Chondrocyte (in vitro differentiated cells): ENCODE data around the gene SLC33A1. TPM values are rescaled to one million over a fixed set of nuclear protein-coding genes. Genes with fewer than 3 reads are reported as not detected.
A peak's percentile ranks its signal among the peaks of the same experiment; 100 is the strongest.
"Not testable (repeated sequence)": the region's sequence is repeated elsewhere in the genome, so short reads cannot be mapped to it uniquely, and the experiment has no call there.

Experiments
- DNase-seq: peaks from one replicate; pipeline ENCODE4 v3.0.0; 2021; ENCODE audit warnings: mixed read lengths, low spot score
- H3K27ac Mint-ChIP-seq: one replicate; pipeline ENCODE4 v1.8.0; 2021; ENCODE audit warnings: mild to moderate bottlenecking, moderate library complexity, mixed read lengths; ENCODE audit not compliant: unreplicated experiment
- H3K27me3 Mint-ChIP-seq: 2 replicates; pipeline ENCODE4 v1.8.0; 2021; ENCODE audit warnings: low read depth, mixed read lengths
- H3K36me3 Mint-ChIP-seq: 2 replicates; pipeline ENCODE4 v1.8.0; 2021; ENCODE audit warnings: low read depth, mixed read lengths
- H3K4me1 Mint-ChIP-seq: 2 replicates; pipeline ENCODE4 v1.8.0; 2021; ENCODE audit warnings: low read depth, mild to moderate bottlenecking, mixed read lengths
- H3K4me3 Mint-ChIP-seq: one replicate; pipeline ENCODE4 v1.8.0; 2021; ENCODE audit warnings: mild to moderate bottlenecking, moderate library complexity, mixed read lengths; ENCODE audit not compliant: unreplicated experiment
- H3K9me3 Mint-ChIP-seq: 2 replicates; pipeline ENCODE4 v1.8.0; 2021; ENCODE audit warnings: low read depth, mixed read lengths
- total RNA-seq: library from RNA; stranded (reverse); gene quantifications from 3 replicates; pipeline ENCODE4 v1.2.1, GENCODE V29; 2021
- TF ChIP-seq, protein P1 (sequence below): fragments of 200-600 bp; sonication (generic); IDR thresholded peaks from 2 replicates; pipeline ENCODE4 v1.5.0; 2021; ENCODE audit warnings: antibody characterized with exemption, mild to moderate bottlenecking, moderate library complexity

SLC33A1 gene
- total RNA-seq, 1 donor from 2014 or later: 30.0 TPM

- H3K4me3 Mint-ChIP-seq: no peak overlapping the region
- no peak for DNase-seq
- H3K27ac Mint-ChIP-seq: peak overlapping the region; percentile 27
- TF ChIP-seq, protein P1, sequence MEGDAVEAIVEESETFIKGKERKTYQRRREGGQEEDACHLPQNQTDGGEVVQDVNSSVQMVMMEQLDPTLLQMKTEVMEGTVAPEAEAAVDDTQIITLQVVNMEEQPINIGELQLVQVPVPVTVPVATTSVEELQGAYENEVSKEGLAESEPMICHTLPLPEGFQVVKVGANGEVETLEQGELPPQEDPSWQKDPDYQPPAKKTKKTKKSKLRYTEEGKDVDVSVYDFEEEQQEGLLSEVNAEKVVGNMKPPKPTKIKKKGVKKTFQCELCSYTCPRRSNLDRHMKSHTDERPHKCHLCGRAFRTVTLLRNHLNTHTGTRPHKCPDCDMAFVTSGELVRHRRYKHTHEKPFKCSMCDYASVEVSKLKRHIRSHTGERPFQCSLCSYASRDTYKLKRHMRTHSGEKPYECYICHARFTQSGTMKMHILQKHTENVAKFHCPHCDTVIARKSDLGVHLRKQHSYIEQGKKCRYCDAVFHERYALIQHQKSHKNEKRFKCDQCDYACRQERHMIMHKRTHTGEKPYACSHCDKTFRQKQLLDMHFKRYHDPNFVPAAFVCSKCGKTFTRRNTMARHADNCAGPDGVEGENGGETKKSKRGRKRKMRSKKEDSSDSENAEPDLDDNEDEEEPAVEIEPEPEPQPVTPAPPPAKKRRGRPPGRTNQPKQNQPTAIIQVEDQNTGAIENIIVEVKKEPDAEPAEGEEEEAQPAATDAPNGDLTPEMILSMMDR: no peak
- H3K9me3 Mint-ChIP-seq: no peaks in the 10 kb centered on the region
- H3K4me1 Mint-ChIP-seq: peaks cover 45% of the 10 kb centered on the region
- H3K36me3 Mint-ChIP-seq: peaks cover 4% of the 10 kb centered on the region
- no peaks in the 10 kb centered on the region for H3K27me3 Mint-ChIP-seq
Observed at GRCh38 chr3:155846119-155846518, 8.1 kb downstream of the SLC33A1 start.

DNA sequence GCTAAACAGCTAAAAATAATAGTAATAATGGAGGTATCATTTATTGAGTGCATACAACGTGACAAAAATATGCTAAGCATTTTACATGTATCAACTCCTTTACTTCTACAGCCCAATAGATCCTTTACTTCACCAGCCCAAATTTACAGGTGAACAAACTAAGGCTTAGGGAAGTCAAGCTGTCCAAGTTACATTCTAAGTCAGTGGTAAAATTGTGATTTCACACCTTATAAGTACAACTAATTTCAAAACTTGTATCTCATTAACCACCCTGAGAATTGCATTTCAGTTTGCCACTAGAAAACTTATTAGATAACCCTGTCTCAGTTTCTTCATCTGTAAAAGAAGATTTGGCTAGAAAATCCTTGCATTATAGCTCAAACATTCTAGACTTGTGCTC lies 10.7 kb downstream of the SLC33A1 start:
- no peaks in the 10 kb centered on the region for H3K27me3 Mint-ChIP-seq
- peaks cover 31% of the 10 kb centered on the region for H3K4me1 Mint-ChIP-seq

DNA sequence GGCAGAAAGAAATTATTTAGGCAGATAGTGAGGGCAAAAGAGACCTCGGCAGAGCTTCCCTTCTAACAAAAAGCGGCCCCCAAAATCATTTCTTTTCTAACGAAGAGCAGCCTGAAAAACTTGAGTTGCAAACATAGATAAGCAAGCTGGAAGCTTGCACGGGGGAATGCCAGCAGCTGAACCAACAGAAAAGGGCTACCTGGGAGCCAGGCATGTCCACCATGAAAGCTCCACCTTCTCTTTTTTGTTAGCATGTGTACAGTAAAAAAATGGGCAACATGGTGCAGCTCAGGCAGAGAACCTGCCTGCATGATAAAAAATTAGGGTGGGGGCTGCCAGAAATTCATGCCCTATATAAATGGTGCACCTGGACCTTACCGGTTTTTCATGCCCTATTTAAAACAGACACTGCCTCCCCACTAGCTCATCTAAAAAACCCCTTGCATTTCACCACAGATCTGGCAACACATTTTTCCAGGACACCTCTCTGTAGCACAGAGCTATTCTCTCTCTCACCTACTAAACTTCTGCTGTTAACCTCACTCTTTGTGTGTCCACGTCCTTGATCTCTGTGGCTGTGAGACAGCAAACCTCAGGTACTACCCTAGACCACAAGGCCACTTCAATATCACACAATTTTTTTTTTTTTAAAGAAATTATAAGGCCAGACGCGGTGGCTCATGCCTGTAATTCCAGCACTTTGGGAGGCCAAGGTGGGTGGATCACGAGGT lies 18.7 kb downstream of the SLC33A1 start:
- Mint-ChIP-seq H3K9me3 (no peaks in the 10 kb centered on the region), H3K4me1 (peaks cover 6% of the 10 kb centered on the region), H3K27ac (no peak overlapping the region), H3K27me3 (no peaks in the 10 kb centered on the region), H3K4me3 (no peak overlapping the region), H3K36me3 (no peaks in the 10 kb centered on the region)
- TF ChIP-seq, protein P1: no peak
- no peak for DNase-seq

More for the DNA sequence above, 10.7 kb downstream of the SLC33A1 start:
- Mint-ChIP-seq H3K9me3 (no peaks in the 10 kb centered on the region), H3K36me3 (peaks cover 4% of the 10 kb centered on the region), H3K27ac (no peak overlapping the region), H3K4me3 (no peak overlapping the region)
- DNase-seq: no peak
- TF ChIP-seq, protein P1: no peak

DNA sequence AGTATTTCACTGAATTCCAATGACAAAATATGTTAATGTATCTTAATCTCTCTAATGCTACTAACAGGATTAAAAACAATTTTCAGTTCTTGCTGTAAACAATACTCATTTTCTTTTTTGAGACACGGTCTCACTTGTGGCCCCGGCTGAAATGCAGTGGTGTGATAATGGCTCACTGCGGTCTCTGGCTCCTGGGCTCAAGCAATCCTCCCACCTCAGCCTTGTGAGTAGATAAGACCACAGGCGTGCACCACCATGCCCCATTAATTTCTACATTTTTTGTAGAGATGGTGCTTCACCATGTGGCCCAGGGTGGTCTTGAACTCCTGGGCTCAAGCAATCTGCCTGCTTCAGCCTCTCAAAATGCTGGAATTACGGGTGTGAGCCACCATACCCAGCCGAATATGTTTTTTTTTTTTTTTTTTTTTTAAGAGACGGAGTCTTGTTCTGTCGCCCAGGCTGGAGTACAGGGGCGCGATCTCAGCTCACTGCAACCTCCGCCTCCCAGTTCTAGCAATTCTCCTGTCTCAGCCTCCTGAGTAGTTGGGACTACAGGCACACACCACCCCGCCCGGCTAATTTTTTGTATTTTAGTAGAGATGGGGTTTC lies 25.6 kb downstream of the SLC33A1 start:
- H3K27me3 Mint-ChIP-seq, H3K4me3 Mint-ChIP-seq, H3K27ac Mint-ChIP-seq, H3K9me3 Mint-ChIP-seq, DNase-seq, H3K4me1 Mint-ChIP-seq, H3K36me3 Mint-ChIP-seq: not testable (repeated sequence)

- H3K27ac Mint-ChIP-seq: no peak overlapping the region
- no peak for DNase-seq
Observed at GRCh38 chr3:155815030-155815545, 39.1 kb downstream of the SLC33A1 start.

DNA sequence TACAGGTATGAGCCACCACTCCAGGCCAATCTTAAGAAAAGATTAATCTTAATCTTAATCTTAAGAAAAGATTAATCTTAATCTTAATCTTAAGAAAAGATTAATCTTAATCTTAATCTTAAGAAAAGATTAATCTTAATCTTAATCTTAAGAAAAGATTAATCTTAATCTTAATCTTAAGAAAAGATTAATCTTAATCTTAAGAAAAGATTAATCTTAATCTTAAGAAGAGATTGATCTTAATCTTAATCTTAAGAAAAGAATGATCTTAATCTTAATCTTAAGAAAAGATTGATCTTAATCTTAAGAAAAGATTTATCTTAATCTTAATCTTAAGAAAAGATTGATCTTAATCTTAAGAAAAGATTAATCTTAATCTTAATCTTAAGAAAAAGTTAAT lies 41.0 kb downstream of the SLC33A1 start:
- H3K27me3 Mint-ChIP-seq, H3K36me3 Mint-ChIP-seq, H3K9me3 Mint-ChIP-seq, DNase-seq, H3K4me1 Mint-ChIP-seq, H3K4me3 Mint-ChIP-seq, H3K27ac Mint-ChIP-seq: not testable (repeated sequence)

More at GRCh38 chr3:155815030-155815545, 39.1 kb downstream of the SLC33A1 start:
- Mint-ChIP-seq H3K4me1 (no peaks in the 10 kb centered on the region), H3K4me3 (no peak overlapping the region), H3K27me3 (no peaks in the 10 kb centered on the region), H3K36me3 (peaks cover 3% of the 10 kb centered on the region), H3K9me3 (no peaks in the 10 kb centered on the region)
- TF ChIP-seq, protein P1: no peak
